ENCODE results near the gene CRYBG3. TPM values are rescaled to one million over a fixed set of nuclear protein-coding genes. Genes with fewer than 3 reads are reported as not detected.

Gene CRYBG3
- total and polyA plus RNA-seq, 8 donors, result 5.7 to 57.6 (median 23.0) TPM

GRCh38 chr3:97860364-97860763 is 38.6 kb downstream of the CRYBG3 start:
- H3K9me3 ChIP-seq, result no peaks in the 10 kb centered on the region
- no peak overlapping the region for H3K27ac ChIP-seq
- H3K4me3 ChIP-seq, result no peak overlapping the region
- no peaks in the 10 kb centered on the region for H3K27me3 ChIP-seq
- TF ChIP-seq CTCF (IDR thresholded peaks at IDR 0.05) (no peak), EP300 (IDR thresholded peaks at IDR 0.05) (no peak), POLR2AphosphoS5 (IDR thresholded peaks at IDR 0.05) (no peak), POLR2A (IDR thresholded peaks at IDR 0.05) (no peak)
- H3K4me1 ChIP-seq, result peaks cover 0 to 11% (median 9%) of the 10 kb centered on the region in 4 donors
- WGBS, 5 donors, result 88 to 93% (median 91%) methylated on average over 2 of the region's 2 CpGs
- DNase-seq, result no peak
- peaks cover 0 to 10% (median 4%) of the 10 kb centered on the region in 4 donors for H3K36me3 ChIP-seq
- intact Hi-C loops (cut with DNase I; ENCODE audit: low total_unique reads), result no loop called here

GRCh38 chr3:97862582-97862981 is 40.8 kb downstream of the CRYBG3 start:
- TF ChIP-seq POLR2A (IDR thresholded peaks at IDR 0.05) (no peak), EP300 (IDR thresholded peaks at IDR 0.05) (no peak), CTCF (IDR thresholded peaks at IDR 0.05) (no peak), POLR2AphosphoS5 (IDR thresholded peaks at IDR 0.05) (no peak)
- no peaks in the 10 kb centered on the region for H3K9me3 ChIP-seq
- H3K27ac ChIP-seq, result no peak overlapping the region
- no peak for DNase-seq
- H3K4me3 ChIP-seq, result no peak overlapping the region
- WGBS, 5 donors, result 78 to 93% (median 86%) methylated on average over 1 of the region's 1 CpG
- H3K4me1 ChIP-seq, result peaks cover 0 to 11% (median 9%) of the 10 kb centered on the region in 4 donors
- H3K27me3 ChIP-seq, result no peaks in the 10 kb centered on the region
- intact Hi-C loops (cut with DNase I; ENCODE audit: low total_unique reads), result no loop called here
- H3K36me3 ChIP-seq, result peaks cover 0 to 10% (median 4%) of the 10 kb centered on the region in 4 donors

- no peak for DNase-seq
- no peak for TF ChIP-seq CTCF (IDR thresholded peaks at IDR 0.05)
- TF ChIP-seq POLR2AphosphoS5 (IDR thresholded peaks at IDR 0.05), result no peak
- no peak for TF ChIP-seq EP300 (IDR thresholded peaks at IDR 0.05)
- TF ChIP-seq POLR2A (IDR thresholded peaks at IDR 0.05), result no peak
- Histone ChIP-seq H3K27me3 (no peaks in the 10 kb centered on the region), H3K4me1 (peaks cover 0 to 11% (median 9%) of the 10 kb centered on the region in 4 donors), H3K4me3 (no peak overlapping the region), H3K9me3 (no peaks in the 10 kb centered on the region), H3K27ac (no peak overlapping the region), H3K36me3 (peaks cover 0 to 10% (median 4%) of the 10 kb centered on the region in 4 donors)
- WGBS, 5 donors, result 69 to 91% (median 80%) methylated on average over 1 of the region's 1 CpG
- intact Hi-C loops (cut with DNase I; ENCODE audit: low total_unique reads), result no loop called here
These were observed 41.2 kb downstream of the CRYBG3 start for GRCh38 chr3:97863031-97863430.

GRCh38 chr3:97863775-97864174 is 42.0 kb downstream of the CRYBG3 start:
- no peak for TF ChIP-seq POLR2AphosphoS5 (IDR thresholded peaks at IDR 0.05)
- no peaks in the 10 kb centered on the region for H3K27me3 ChIP-seq
- intact Hi-C loops (cut with DNase I; ENCODE audit: low total_unique reads), result no loop called here
- WGBS, 5 donors, result 84 to 92% (median 89%) methylated on average over 3 of the region's 3 CpGs
- peaks cover 0 to 11% (median 9%) of the 10 kb centered on the region in 4 donors for H3K4me1 ChIP-seq
- H3K4me3 ChIP-seq, result no peak overlapping the region
- no peak overlapping the region for H3K27ac ChIP-seq
- peaks cover 0 to 10% (median 4%) of the 10 kb centered on the region in 4 donors for H3K36me3 ChIP-seq
- no peaks in the 10 kb centered on the region for H3K9me3 ChIP-seq
- DNase-seq, result no peak

- peak in 1 of 2 donors; percentile 9 for DNase-seq
- Histone ChIP-seq H3K36me3 (peaks cover 0 to 20% (median 9%) of the 10 kb centered on the region in 4 donors), H3K27ac (no peak overlapping the region), H3K4me1 (peaks cover 0 to 10% (median 0%) of the 10 kb centered on the region in 4 donors), H3K4me3 (no peak overlapping the region), H3K27me3 (no peaks in the 10 kb centered on the region), H3K9me3 (no peaks in the 10 kb centered on the region)
- WGBS, 5 donors, result 67 to 72% (median 71%) methylated on average over 3 of the region's 3 CpGs
- intact Hi-C loops (cut with DNase I; ENCODE audit: low total_unique reads), result no loop called here
- TF ChIP-seq EP300 (IDR thresholded peaks at IDR 0.05), result no peak
- no peak for TF ChIP-seq POLR2A (IDR thresholded peaks at IDR 0.05)
These were observed 49.4 kb downstream of the CRYBG3 start for GRCh38 chr3:97871186-97871585.

Data from stomach (tissue), 9 donors.